Iris pigment epithelial cell (primary cell): Measurements from ENCODE around the gene RAD23B.
A peak's percentile ranks its signal among the peaks of the same experiment; 100 is the strongest.

Experiments used
- DNase-seq: peaks from one replicate; pipeline ENCODE4 v3.0.0-alpha.2; 2011; ENCODE audit warnings: low read depth

RAD23B gene

DNA sequence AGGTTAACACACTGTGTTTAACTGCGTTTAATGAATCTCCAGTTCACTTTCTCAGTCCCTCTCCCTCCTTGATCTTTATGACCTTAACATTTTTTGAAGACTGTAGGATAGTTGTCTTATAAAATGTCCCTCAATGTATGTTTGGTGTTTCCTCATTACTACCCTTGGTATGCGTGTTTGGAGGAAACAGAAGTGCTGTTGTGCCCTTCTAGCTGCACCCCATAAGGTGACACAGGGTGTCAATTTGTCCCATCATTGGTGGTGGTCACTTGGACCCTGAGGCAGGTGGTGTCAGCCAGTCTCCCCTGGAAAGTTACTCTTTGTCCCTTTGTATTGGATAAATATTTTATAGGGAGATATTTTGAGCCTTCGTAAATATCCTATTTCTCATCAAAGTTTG lies 52.3 kb downstream of the RAD23B start:
- DNase-seq = no peak

DNA sequence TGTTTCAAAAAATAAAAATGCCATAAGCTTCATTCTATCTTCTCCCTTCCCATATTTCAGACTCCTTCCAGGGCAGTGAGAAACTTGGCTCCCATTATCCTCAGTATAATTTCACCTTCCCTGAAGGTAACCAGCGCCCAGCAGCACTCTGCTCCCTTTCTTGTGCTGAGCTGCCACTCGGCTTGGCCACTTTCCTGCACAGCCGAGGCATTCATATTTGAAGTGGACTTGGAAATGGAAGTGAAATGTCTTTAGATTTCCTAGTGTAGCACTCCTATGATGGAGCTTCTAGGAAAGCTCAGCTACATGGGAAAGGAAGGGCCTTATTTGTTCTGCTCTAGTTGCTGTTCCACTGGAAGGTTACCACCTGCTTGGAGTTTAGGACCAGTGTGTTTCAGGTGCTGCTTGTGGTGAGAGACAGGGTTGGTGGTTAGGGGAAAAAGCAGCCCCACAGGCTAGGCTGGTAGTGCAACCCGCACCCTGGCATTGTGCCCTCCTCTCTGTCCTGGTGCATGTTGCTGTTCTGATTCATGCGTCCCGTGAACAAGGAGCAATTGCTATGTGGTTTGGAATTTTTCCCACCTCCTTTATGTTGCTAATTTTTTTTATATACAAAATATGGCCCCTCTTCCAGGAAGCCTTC lies 53.8 kb downstream of the RAD23B start:
- DNase-seq = peak; percentile 40

DNA sequence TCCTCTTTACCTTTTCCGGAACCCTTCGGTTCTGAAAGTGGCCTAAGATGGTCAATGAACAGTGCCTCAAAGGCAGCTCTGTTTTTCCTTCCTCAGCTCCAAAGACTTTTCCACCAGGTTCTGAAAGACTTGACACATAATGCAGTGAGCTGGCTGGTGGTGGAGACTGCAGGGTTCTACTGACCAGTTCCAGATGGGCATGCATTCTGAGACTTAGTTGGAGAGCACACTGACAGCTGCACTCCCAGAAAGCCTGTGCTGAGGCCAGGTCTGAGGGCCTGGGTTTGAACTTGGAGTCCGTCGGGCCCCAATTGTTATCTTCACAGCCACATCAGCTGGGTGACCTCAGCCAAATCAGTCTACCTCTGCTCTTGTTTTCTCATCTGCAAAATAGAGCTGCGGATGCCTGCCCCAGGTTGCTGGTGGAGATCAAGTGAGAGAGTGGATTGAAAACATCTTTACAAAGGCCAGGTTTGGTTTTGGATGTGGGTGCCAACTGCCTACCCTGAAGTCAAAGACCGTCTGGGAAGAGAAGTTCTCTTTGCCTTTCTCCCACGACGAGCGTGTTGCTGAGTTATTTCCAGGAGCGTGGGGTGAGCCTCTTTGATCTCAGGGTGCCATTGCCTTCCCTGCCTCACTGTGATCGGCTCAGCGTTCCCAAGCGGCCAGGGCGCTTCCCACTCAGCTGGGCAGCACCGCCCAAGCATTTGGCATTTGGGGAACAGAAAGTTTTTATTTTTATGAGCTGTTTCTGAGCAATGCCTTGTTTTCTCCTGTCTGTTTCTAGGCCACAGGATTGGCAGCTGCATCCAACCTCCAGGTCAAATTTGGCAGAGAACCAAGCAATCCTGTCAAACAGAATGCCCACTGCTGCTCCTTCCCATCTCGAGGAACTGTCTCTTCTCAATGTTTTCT lies 54.9 kb downstream of the RAD23B start:
- no peak for DNase-seq

DNA sequence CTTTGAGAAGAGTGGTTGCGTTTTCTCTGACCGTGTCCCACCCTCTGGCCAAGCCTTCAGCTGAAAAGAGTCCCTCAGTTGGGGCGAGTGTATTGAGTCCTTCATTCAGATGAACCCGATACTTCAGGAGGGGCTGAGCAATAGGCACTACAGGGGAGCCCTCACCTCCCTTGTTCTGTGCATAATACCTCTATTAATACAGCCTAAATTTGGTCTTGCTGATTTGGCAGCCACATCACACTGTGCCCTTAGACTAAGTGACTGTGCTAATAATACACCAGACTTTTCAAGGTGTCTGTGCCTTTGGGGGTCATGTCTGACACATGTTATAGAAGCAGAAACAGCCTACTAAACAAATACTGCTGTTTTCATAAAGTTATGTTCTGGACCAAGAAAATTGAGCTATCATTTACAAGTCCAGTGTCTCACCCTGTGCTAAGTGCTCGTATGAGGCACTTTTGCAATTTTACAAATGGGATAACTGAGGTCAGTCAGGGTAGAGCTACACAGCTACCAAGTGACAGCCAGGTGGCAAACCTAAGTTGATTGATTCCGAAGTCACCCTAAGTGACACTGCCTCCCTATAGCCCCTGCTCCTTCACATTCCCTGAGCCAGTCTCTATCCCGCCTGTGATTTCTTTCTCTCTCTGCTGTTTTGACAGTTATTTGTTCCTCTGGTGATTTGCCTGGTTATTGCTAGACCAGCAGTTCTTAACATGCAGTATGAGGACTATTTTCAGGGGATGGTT lies 56.0 kb downstream of the RAD23B start:
- no peak for DNase-seq

DNA sequence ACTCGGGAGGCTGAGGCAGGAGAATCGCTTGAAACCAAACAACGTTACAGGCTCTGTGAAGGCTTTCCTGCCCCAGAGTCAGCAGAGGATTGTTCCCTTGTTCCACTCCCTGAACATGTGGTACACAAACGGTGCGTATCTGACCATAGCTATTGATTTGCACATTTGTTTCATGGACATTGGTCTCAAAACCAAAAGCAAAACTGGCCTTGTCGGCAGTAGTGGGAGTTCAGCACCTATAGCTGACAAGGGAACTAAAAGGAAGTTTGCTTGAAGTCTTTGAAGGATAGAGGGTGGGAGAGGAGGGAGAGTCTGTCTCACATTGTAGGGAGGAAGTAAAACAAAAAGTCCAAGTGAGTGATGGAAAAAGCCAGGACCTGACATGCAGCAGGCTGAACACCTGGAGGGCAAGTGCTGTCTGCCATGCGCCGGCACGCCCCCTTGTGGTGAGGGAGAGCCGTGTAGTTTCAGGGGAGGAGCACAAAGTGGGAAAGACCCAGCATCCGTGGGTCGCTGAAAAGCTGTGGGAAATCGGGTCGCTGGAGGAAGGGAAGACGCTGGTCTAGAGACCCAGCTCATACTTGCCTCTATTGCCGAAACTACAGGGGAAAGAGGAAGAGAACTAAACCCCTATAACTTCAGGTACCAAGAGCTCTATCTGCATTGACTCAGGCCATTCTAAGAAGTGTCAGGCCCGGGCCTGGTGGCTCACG lies 58.0 kb downstream of the RAD23B start:
- DNase-seq = peak; percentile 62

DNA sequence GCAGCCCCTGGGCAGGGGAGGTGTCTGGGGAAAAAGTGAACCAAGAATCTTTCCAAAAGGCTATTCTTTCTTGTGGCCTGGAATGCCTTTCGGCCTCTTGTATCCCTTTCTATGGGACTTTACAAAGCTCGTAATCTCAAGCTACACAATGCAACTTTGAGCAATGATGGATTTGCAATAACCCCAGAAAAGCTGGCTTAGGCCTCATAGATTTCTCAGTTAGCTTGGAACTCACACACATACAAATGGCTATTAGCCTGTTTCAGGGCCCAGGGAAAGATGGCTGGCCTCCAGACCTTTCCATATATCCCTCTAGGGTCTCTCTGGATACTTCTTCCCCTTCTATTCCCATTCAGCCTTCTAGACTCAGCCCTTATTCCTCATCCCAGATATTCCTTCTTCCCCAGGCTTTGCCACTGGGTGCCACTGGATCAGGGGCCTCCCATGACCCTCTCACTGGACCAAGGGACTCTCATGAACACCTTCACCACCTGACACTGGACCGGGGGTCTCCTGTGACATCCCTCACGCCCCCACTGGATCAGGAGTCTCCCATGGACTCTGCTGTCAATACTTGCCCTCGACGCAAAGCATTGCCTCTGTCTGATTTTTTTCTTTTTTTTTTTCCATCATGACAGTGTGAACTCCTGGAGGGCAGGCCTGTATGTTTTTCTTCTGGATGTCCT lies 59.5 kb downstream of the RAD23B start:
- no peak for DNase-seq

DNA sequence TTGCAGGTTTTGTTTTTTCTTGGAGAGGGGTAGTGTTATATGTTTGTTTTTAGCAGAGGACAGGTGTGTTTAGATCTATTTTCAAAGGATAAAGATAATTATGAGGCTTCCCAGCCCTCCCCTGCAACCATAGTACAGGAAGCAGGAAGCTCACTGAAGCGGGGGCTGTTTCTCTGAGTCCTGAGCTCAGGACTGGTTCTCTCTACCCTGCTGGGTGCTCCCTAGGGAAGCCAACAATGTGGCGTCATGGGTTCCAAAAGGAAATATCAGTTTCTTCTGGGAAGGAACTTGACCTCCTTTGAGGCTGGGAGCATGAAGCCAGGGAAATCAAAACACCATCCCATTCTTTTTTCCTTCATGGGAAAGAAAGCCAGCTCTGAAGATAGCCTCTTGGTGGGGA lies 62.2 kb downstream of the RAD23B start:
- DNase-seq = no peak

DNA sequence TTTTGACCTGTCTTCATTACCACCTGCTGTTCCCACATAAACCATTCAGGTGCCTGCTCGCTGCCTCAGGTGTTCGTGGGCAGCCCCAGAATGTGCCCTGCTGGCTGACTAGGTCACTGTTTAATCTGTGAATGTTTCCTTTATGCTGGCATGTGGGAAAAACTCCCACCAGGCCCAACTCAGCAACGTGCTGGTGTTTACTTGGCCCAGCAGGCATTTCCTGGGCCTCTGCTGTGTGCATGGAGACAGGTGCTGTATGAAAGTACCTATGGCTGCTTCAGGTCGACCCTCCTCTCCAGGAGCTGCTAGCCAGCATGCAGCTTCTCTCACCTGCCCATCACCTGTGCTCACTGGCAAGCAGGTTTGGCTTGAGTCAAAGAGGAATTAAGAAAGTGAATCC lies 65.8 kb downstream of the RAD23B start:
- DNase-seq = no peak

DNA sequence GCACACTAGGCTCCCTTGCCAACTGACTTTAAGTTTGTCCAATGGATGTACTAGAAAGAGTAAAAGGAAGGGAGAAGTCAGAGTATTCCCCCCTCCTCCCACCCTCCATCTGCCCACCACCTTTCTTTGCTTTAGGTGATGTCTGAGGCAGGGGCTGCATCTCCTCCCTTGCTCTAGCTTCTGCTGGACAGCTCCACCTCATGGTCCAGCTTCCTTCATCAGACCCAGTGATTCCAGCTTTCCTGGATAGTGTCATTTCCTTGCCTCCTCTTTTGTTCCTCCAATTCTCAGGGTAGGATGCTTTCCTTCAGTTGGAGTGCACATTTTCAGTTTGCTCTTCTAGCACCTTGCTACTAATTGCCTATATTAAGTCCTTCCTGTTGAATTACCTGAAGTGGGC lies 67.4 kb downstream of the RAD23B start:
- DNase-seq = no peak

DNA sequence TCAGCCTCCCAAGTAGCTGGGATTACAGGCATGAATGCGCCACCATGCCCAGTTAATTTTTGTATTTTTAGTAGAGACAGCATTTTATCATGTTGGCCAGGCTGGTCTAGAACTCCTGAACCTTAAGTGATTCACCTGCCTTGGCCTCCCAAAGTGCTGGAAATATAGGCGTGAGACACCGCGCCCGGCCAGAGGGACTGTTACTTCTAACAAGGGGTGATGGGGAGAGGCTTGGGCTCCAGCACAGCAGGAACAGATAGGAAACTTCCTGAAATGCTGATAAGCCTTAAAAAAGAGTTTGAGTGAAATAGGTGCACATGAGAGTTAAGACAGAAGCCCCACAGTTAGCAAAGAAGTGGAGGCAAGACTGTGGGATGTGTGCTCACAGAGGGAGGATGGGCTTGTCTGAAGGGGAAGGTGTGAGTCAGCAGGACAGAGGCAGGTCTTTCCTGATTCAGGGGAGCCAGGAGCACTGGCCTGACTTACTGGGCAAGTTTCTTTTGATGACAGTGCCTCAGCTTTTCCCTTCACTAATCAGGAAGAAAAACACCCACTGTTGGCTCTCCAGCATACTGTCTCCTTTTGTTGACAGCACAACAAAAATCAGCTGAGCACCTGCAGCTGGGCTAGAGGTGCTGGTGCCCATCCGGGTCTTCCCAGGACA lies 68.4 kb downstream of the RAD23B start:
- peak; percentile 31 for DNase-seq

DNA sequence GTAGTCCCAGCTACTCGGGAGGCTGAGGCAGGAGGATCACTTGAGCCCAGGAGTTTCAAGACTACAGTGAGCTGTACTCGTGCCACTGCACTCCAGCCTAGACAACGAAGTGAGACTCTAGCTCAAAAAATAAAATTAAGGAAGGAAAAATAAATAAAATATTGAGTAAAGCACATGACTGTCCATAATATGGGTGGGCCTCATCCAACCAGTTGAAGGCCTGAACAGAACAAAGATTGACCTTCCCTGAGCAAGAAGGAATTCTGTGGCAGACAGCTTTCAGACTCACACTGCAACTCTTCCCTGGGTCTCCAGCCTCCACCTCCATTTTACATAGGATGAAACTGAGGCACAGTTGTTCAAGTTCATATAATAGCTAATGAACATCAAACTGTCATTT lies 72.3 kb downstream of the RAD23B start:
- no peak for DNase-seq

DNA sequence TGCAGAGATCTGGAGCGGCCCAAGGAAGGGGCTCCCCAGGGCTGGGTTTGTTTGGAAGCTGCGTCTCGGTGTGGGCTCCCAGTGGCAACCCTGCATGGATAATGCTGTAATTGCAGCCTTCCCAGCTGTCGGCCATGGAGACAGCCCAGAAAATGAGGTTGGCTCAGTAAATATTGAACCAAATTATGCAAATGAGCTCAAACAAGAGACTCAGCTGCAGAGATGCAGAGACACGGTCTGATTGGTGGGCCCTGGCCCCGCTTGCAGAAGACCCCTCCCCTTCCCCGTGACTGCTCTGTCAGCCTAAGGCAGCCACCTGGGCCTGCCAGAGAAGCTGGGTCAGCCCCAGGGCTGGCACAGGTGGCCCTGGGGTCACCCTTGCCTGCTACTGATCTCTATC lies 75.9 kb downstream of the RAD23B start:
- DNase-seq = no peak

DNA sequence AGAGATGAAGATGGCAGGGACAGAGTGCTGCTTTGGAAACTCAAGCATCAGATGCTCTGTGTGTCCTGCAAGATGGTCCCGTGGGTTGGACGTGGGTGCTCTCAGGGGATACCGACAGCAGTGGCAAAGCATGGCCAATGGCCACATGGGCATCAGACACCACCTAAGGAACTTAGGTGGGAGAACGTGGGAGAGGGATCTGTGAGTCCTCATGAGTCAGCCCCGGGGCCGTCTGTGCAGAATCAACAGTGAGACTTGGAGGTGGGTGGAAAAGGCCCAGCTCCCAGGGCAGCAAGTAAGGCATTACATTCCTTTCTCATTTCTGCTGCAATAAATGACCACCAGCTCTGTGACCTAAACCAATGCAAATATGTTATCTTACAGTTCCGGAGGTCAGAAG lies 77.0 kb downstream of the RAD23B start:
- no peak for DNase-seq

DNA sequence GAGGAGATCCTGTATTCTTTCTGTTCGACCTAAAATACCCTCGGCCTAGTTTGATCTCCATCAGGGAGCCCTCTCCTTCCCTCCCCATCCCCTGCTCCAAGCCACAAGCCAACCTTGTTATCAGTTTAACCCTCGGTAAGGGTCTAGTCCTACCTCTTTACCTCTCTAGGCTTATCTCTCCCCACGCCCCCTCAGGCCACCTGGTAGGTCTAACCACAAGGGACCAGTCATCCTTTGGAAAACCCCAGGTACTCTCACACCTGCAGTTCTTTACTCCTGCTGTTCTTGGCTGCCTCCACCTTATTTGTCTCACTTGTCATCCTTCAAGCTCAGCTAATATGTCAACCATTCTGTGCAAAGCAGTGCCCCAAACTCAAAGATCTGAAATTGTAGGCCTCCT lies 78.7 kb downstream of the RAD23B start:
- no peak for DNase-seq

DNA sequence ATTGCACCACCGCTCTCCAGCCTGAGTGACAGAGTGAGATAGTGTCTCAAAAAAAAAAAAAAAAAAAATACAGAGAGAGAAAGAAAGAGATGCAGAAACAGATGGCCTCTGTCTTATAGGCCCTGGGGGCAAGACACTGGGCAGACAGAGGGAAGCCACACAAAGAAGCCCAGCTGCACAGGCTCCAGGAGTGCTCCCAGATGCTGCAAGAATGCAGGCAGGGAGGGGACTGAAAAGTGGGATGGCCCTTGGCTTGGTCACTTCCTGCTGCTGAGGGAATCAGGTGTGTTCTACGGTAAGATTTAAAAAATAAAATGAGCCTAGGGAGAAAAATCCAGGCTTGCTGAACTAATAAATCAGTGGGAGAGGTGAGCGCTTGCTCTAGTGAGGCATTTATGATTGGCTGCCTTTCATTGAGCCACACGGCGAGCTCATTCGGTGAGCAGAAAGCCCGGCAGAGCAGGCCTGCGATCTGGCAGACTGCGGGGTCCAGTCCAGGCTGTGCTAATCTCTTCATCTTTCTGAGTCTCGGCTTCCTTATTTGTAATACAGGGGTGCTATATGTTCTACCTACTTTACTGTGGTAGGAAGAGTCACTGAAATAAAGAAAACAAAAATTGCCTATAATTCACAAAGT lies 80.6 kb downstream of the RAD23B start:
- DNase-seq = no peak

DNA sequence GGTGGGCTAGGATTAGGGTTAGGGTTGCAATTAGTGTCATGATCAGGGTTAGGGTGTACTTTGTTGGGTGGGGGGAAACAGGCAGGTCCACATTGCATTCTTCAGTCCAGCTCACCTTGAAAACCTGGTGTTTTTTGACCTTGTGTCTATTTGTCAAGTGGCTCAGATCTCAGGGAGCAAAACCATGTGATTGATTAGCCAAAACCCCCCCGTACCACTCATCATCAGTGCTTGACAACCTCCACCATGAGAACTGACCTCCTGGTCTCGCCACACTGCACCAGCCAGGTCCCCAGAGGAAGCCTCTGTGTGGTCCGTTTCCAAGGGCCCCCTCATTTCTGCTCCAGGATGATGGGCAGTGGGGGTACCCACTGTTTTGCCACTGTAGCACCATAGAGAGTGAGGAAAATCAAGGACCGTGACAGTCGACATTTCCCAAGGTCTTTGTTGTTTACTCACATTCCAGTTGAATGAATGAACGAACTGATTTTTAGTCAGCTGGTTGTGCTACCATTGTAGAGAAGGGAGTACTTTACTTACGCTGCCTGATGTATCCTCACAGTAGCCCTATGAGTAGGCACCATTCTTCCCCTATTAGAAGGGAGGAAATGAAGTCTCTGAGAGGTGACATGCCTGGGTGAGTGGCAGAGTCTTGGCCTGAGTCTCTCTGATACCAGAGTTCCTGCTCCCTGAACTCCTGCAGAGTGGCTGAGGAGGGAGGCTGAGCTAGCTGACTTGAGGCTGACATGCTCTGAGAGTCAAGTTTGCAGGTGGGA lies 84.8 kb downstream of the RAD23B start:
- peak; percentile 30 for DNase-seq

DNA sequence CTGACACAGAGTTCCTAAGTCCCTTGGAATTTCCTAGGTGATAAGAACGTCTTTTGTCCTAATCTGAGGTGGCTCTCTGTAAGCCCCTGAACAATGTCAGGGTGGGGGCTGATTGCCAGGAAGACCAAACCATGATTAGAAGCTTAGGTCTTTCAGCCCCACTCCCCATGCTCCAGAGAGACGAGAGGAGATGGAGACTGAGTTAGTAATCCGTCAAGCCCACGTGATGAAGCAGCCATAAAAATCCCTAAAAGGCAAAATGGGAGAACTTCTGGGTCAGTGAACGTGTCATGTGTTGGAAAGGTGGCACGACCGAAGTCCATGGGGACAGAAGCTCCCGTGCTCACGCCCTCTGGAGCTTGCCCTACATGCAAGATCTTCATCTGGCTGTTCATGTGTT lies 85.6 kb downstream of the RAD23B start:
- DNase-seq = no peak

DNA sequence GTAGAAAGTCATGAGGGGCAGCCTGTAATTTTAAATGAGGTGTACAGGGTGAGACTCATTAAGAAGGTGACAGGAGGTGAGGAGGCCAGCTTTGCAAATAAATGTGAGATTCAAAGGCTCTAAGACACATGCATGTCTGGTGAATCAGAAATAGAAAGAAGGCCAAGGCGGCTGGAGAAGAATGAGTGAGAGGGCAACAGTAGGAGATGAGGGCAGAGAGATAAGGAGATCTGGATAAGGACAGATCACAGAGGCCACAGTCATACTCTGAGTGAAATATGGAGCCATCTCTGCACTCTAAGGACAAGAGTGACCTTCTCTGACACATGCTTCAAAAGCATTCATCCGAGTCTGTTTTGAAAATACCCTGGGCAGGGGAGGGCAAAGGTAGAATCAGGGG lies 90.7 kb downstream of the RAD23B start:
- DNase-seq = no peak

DNA sequence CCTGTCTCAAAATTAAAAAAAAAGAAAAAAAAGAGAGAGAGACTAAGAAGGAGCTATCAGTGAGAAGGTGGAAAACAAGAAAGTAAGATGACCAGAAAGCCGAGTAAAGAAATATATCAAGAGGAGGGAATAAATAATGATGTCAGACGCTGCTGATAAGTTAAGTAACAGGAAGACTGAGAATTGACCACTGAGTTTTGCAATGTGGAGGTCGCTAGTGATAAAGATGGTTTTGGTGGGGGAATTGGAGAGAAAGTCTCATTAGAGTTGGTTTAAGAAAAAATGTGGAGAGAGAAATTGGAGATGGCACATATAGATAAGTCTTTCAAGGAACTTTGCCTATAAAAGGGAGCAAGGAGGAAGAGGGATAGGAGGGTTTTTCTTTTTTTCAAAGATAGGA lies 91.9 kb downstream of the RAD23B start:
- DNase-seq = no peak
